GM18870 (cell line): ENCODE data around the gene SPINK6.
A peak's percentile ranks its signal among the peaks of the same experiment; 100 is the strongest.

Source experiments
- ATAC-seq: cut with Tn5 transposase; IDR thresholded peaks from one replicate; pipeline ENCODE4 v1.9.1; 2021; ENCODE audit warnings: moderate library complexity; ENCODE audit not compliant: unreplicated experiment

Gene SPINK6

DNA sequence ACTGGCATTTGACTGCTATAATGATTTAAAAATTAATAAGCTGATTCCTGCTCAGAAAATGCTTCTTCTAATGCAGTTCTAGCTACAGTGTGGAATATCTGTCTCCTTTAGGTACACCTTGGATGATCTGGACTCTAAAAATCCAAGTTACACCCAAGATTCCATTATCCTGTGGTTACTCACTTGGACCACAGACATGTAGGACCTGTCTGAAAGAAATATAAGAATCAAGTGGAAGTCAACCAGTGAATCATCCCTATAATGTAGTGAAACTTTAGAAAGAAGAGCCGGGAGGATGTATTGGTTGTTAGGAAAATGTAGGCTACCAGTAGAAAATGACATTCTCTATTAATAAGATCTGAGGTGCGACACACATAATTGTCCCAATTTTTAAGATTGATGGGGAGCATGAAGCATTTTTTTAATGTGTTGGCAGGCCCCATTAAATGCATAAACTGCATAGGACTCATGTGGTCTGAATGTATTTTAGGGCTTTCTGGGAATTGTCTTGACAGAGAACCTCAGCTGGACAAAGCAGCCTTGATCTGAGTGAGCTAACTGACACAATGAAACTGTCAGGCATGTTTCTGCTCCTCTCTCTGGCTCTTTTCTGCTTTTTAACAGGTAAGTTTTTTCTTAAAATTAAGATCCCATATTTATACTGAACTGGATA is at the start of gene SPINK6:
SPINK6 (plus strand) TSS at position 512 of the 673 bp plus-strand sequence; CDS start at position 567, 55 bp downstream.
- ATAC-seq: no peak

DNA sequence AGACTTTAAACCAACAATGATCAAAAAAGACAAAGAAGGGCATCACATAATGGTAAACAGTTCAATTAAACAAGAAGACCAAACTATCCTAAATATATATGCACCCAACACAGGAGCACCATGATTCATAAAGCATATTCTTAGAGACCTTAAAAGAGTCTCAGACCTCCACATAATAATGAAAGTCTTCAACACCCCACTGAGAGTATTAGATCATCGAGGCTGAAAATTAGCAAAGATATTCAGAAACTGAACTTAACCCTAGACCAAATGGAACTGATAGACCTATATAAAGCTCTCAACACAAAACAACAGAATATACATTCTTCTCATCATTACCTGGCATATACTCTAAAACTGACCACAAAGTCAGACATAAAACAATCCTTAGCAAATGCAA is 46.2 kb upstream of the SPINK6 start:
- ATAC-seq: no peak

DNA sequence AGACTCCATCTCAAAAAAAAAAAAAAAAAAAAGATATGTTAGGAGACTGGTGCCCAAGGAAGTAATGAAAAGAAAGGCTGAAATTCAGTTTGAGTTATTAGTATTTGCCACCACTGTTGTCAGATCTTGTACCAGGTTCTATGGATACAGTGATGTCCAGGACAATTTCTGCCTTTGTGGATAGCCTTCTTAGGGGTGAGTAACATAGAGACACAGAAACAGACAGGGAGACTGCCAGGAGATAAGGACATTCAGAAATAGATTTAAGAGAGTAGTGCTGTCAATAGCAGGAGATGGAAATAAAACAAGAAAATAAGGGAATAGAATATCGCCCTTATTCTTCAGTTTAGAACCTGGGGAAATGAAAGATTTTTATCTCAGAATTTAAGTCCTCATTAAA is 40.8 kb upstream of the SPINK6 start:
- no peak for ATAC-seq

DNA sequence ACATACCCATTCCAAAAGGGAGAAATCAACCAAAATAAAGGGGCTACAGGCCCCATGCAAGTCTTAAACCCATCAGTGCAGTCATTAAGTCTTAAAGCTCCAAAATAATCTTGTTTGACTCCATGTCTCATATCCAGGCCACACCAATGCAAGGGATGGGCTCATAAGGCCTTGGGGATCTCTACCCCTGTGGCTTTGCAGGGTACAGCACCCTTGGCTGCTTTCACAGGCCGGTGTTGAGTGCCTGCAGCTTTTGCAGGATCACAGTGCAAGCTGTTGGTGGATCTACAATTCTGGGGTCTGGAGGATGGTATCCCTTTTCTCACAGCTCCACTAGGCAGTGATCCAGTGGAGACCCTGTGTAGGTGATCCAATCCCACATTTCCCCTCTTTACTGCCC is 39.5 kb upstream of the SPINK6 start:
- ATAC-seq: no peak

- ATAC-seq: no peak
These were observed 36.1 kb upstream of the SPINK6 start for GRCh38 chr5:148166550-148167283.

DNA sequence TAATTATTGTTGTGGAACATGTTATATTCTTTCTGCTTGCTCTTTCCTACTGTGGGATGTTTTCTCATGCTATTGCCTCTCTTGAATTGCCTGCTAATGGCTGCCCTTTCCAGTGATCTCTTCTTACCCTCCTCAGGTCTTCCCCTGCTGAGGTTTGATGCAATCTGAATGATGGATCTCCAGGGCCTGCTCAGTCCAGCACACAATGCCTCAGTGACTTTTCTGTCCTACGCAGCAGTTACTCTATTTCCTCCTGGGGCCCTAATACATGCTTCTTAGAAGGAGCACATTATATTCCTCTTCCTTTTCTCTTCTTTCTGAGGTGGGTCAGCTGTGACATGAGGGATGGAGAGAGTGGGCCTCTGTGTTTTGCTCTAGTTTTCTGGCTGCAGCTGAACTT is 34.6 kb upstream of the SPINK6 start, which contains the start of gene SPINK14:
SPINK14 (plus strand) TSS at position 301 of the 400 bp plus-strand sequence. CDS start 1,187 bp downstream, outside the sequence.
- no peak for ATAC-seq

GRCh38 chr5:148172377-148172776 is 30.5 kb upstream of the SPINK6 start:
- no peak for ATAC-seq

DNA sequence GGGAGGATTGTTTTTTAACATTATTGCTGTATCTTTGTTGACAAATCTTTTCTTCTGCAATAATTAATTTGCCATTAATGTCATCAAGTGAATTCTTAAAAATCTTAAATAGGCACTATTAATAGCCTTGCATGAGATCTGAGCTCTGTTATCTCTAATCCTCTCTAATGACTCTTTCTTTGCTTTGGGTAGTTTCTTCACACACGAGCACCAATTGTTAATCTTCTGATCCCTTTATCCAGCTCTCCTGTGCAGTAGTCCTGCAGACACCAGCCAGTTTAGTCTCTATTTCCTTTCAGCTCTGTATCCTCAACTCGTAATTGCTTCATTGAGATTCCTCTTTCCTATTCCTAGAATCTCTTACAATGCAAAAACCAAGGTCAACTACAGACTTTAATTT is 26.4 kb upstream of the SPINK6 start:
- ATAC-seq: no peak

GRCh38 chr5:148177207-148177606 is 25.6 kb upstream of the SPINK6 start:
- ATAC-seq: no peak

DNA sequence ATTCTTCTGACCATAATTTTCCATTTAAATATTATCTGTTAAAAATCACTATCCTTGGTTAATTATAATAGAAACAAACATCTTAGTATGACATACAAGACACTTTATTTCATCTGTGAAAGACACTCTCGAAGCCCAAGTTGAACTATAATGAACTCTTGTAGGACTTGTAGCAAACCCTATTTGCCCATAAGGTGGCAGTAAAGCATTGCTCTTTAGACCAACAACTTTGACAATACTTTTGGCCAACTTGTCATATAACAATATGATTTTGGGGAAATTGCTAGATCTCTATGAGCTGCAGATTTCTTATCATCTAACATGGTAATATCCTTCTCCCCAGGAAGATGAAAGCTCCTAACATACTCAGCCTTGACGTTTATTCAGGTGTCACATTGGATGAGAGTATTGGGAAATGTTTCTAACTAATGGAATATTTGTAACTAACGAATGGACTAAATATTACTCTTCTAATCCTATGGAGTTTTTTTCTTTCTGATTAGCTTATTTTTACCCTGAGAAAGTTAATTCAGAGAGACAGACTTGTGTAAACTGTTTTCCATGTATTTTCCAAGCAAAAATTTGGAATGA is 23.5 kb upstream of the SPINK6 start:
- peak; percentile 85 for ATAC-seq

DNA sequence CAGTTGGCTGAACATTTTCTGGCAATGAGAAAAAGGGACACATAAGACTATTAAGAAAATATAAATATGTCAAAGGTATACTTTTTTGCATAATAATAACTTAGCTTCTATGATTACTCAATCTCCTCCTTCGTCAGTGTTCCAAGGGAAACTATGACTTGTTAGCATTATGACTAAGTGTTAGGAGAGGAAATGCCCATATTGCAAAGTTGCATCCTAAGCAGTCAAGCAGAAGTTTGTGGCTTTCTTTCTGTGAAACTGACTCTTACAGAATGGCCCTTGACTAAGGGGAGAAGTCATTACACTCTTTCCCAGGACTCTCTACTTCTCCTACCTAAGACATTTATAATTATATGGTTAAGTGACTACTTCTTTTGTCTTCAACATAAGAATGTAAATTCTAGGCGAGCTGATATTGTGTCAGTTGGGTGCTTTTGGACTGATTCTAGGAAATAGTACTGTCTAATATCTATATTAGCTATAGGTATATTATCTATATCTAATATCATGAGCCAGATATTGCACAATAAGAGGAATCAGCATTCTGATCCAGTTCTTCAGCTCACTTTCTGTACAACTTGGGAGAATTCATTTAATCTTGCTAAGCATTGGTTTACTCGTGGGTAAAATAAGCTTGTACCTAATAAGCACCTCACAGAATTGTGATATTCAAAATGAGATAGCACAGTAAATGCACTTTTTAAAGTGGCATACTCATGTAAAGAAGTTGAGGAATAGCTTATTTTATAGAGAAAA is 16.4 kb upstream of the SPINK6 start:
- peak; percentile 99 for ATAC-seq

DNA sequence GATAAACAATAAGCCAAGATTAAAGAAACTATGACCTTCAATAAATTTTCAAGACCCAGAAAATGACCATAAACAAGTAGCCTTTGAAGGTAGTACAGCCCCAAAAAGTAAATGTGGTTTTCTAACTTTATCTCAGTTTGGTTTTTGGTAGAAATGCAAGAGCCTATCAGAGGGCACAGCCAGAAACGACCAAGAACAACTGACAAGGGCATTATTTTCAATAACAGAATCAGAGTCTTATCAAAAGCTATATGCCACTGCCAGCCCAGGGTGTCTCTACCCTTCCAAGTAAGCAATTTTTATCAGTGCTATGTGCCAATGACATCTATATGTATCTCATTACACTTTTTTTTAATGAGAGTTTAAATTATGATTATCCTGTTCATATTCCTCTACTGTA is 11.8 kb upstream of the SPINK6 start:
- no peak for ATAC-seq

DNA sequence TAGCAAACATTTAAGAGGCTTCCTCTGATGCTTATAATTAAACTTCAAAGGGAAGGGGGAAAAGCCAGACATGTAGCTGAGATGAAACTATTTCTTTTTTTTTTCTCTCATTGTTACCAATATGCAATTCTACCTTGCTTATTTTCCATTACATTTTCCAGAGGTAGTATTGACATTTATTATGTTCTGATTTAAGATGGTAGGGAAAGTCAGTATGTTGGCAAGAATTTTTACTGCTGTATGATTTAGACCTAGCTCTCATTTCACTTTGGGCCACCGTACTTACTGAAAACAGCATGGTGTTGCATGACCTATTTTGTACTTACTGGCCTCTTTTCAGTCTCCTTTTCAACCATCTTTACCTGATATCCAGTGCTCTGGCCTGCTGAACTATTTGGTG is 9.6 kb upstream of the SPINK6 start:
- no peak for ATAC-seq

GRCh38 chr5:148201151-148201550 is 1.7 kb upstream of the SPINK6 start:
- ATAC-seq: no peak

DNA sequence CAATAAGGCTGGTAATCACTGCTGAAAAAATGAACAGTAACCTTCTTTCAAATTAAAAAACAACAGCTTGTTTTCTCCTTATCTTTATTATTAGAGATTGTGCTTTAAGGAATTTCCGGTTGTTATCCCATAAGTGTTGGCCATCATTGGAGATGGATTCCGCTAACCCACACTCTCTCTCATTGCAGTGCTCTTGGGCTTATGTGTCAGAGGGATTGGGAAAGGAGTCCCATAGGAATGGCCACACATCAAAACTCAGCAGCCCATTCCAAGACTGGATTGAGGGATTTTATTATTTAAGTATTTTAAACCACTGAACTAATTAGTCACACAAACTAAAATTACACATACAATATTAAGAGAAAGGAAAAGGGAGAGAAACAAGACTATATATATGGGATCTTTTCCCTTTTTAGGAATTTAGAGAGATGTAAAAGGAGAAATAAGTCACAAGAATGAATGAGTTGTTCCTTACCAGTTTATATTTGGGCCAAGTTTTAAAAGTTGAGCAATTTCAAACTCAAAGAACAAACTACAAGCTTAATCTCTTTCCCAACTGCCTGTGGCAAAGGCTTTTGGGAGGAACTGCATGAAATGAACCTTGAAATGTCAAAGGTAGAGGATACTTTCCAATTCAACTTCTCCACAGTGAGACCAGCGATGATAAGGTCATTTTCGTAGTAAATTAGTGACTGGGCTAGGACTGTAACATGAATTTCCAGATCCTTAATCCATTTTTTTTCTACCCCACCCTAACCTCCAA is 2.4 kb downstream of the SPINK6 start:
- no peak for ATAC-seq

GRCh38 chr5:148205865-148206264 is 3.0 kb downstream of the SPINK6 start:
- ATAC-seq: no peak

GRCh38 chr5:148206620-148207019 is 3.8 kb downstream of the SPINK6 start:
- ATAC-seq: no peak

DNA sequence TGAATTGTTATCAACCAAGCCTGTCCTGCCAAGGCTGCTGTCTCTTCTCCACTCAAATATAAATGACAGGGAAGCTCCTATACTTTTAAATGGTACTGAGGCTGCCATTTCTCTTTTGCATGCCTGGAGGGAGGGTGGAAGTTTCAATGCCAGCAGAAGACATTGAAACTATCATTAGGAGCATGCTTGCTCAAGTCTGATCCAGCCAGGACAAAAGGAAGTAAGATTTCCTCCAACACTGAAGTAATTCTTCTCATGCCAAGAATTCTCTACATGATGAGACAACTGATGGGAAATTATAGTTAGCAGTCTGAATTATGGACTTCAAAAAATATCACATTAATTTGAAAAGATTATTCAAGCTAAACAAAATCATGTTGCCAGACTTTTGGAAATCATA is 5.4 kb downstream of the SPINK6 start:
- no peak for ATAC-seq

DNA sequence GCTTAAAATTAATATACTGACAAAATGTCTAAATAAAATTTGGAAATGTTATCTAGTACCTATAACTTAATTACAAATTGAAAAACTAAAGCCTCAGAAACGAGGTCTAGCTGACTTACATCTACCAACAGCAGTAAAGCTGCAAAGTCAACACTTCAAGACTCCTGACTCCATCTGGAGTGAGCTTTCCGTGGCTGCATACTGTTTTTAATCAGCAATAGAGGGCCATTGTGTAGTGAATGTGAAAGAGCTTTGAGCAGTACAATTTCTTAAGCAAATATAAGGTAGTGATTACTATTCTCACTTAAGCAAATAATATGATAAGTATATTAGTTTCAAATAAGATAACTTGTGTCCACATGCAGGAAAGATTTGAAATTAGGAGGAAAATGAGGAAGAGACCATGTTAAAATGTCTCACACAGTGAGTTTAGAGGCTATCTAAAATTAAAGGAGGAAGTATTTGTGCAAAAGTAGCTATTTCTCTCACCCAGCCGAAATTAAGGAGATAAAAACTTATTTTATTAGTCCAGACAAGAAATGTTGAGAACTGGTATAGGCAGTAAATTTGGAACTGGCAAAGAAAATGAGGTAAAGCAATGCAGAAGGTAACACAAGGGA is 6.4 kb downstream of the SPINK6 start:
- no peak for ATAC-seq

DNA sequence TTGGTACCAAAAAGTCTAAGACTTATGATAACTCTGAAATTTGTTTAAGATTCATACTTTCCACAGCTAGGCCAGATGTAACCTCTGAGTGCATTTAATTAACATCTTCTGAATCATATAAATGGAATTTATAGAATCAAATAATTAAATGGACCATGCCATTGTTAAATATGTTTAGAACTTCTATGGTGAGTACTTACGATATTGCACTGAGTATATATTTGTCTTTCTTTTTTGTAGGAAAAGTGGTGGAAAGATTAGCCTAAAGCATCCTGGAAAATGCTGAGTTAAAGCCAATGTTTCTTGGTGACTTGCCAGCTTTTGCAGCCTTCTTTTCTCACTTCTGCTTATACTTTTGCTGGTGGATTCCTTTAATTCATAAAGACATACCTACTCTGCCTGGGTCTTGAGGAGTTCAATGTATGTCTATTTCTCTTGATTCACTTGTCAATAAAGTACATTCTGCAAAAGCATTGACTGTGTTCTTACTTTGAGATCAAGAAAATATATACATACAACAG is 11.9 kb downstream of the SPINK6 start:
- ATAC-seq: no peak
